Activated T-helper 1 cell treated with Interleukin-2 at 50 U/mL for 16 hours (primary cell): ENCODE results near the gene C1orf105.
"Not testable (repeated sequence)": the region's sequence is repeated elsewhere in the genome, so short reads cannot be mapped to it uniquely, and the experiment has no call there.

Experiments used
- DNase-seq: peaks from one replicate; pipeline ENCODE4 v3.0.0-alpha.2; 2020; ENCODE audit warnings: low read depth

C1orf105 gene, protein sequence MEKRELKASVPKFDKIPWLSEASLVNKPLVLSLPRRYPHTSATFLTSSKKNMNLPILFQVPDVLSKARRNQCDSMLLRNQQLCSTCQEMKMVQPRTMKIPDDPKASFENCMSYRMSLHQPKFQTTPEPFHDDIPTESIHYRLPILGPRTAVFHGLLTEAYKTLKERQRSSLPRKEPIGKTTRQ

DNA sequence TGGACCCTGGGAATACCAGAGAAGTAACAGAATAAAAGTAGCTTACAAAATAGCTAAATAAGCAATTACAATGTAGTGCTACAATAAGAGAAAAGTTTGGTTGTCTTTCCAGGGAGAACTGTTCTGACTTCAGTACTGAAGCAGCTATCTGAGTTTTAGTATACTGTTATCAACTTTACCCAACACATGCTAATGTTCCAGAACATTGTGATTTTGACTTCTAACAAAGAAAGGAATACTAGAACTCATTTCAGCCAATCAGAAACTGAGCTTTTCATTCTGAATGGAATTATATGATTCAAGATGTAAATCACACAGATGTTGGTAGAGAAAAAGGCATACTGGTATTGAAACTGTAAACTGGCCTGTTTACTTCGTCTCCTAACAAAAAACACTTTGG, at the start of gene C1orf105:
C1orf105 (plus strand) TSS at position 301 of the 400 bp plus-strand sequence. CDS start 201 bp downstream, outside the sequence.
- no peak for DNase-seq

DNA sequence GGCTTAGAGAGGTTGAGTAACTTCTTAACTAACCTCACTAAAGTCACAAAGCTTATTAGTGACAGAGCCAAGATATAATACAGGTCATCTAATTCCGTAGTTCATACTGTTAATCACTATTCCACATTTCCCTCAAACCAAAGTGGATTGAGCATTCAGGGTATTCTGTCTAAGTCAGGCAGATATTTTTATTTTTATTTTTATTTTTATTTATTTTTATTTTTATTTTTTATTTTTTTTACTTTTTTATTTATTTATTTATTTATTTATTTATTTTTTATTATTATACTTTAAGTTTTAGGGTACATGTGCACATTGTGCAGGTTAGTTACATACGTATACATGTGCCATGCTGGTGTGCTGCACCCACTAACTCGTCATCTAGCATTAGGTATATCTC, 48.8 kb upstream of the C1orf105 start:
- not testable (repeated sequence) for DNase-seq

DNA sequence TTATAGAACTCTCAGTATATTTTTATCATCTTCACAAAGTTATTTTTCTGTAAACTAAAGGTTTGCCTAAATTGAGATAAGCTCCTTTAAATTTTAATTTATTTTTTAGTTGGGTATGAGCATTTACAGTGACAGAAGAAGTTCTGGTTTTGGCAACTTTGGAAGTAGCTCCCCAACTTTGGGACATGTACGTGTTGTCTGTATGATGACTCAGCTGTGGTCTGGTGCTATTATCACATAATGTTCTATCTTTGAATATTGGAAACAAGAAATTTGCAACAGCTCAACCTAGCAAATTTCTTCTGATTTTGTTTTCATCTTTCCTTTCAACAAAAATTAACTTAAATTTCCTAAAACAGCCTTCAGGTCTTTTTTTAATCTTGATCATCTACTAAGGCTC, 46.6 kb upstream of the C1orf105 start:
- DNase-seq = no peak

DNA sequence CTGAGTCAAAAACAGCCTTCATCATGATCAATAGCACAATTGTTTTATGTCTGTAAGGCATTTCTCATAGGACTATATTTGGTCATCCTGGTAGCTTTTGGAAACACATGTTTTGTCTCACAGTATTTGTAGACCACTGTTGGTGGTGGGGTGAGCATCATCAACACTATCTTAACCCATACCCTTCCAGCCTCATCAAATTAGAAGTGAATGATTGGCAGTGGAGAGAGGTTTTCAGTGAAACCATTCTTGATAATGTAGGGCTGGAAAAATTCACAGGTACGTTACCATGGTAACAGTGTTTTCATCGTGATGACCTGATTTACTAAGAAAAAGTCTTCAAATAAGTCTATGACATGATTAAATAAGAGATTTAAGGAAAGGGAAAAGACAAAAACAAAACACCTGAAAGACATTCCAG, 45.3 kb upstream of the C1orf105 start:
- no peak for DNase-seq

DNA sequence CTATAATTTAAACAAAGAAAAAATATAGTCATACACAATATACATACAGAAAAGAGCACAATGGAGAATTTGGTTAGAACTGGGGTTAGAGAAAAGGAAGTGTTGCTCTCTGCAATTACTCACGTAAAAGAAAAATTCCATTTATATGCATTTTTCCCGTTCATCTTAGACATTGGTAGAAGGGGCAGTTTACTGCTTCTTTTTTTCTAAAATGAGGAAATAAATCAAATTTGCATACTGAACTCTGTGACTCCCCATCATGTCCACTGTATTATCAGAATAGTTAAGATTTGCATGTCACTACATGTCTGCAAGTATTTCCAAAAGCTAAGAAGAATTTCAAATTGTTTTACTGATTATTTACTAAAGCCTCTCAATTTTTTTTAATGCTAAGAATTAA, 44.1 kb upstream of the C1orf105 start:
- no peak for DNase-seq

DNA sequence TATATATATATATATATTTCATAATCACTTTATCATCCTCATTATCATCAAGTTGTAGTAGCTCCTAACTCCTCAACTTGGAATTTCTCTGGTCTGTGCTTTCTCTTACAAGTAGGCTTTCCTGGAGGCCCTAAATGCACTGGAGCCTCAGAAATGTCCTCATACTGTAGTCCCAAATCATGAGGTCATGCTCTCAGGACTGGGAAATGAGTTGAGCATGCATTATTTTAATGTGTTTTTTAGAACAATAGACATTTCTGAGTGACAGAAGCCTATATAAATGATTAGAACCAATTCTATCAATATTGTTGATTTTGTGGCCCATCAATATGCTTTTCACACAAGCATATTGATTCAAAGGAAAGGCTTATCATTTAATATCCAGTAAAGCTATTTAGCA, 42.9 kb upstream of the C1orf105 start:
- DNase-seq = no peak

DNA sequence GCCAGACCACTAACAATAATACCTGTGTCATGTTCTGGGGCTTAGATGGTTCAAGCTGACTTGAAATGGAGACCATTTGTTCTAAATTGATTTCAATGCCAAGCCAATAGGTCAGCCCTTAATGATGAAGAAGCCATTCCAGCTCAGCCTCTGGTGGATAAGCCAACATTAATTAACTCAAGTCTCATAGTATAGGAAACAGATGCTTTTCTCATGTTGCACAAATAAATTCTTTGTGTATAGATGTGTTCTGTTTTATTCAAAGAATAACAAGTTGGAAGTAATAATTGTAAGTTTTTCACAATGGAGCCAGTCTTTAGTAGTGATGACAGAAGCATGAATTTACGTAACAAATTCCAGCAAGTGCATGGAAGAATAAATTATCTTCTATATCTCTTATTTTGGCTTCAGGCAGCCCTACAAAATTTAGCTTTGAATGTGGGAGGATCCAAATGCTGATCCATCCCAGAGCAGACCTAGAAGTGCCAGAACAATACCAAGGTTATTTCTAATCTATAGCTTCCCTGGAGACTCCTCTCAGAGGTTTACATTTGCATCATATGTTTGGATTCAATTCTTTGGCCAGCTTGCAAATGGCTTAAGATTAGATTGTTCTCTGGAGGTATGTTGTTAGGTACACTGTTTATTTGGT, 42.2 kb upstream of the C1orf105 start:
- DNase-seq = no peak

DNA sequence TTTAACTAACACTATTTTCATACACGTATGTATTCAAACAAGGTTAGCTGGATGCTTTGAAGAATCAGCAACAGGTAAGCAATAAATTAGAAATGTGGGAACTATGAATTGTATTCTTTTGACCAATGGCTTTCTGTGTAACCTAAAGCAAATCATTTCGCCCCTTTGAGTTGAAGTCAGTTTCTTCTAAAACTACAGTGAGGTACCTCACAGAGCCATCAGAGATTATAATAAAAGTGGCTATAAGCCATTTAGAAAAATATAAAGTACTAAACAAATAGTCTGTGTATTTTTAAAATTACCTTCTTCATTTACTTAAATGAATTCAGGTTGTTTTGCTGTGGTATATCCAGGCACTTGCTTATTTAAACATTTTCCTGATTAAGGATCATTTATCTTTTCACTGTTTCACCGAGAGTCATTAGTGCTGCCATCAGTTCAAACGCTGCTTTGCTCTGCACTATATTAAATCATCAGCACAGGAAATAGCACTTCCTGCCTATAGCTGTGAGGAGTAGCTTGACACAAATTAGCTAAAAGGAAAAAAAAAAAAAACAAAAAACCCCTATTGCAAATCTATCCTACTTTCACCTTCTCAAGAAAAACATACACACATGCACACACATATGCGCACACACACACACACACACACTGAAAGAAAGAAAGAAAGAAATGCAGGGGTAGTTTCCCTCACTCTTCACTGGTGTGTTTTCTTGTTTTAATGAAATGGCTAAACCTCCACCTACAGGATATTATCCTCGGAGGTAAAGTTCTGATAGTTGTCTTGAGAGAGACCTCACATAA, 39.8 kb upstream of the C1orf105 start:
- DNase-seq = no peak

DNA sequence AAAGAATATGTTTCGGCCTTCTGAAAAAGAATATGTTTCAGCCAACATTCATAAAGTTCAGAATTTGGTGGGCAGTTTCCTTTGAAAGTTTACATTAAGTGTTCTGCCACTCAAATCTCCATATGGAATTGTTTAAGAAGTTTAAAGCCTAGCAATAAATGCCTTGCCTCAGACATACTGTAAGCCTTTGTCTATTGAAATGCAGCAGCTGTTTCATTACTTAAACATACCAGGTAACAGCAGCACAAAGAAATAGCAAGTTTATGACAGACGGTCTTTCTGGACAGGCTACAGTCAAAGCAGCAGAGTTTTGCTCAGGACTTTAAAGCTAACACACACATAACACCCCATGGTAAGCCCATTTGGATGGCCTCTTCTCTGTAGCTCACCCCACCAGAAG, 38.5 kb upstream of the C1orf105 start:
- DNase-seq = no peak

DNA sequence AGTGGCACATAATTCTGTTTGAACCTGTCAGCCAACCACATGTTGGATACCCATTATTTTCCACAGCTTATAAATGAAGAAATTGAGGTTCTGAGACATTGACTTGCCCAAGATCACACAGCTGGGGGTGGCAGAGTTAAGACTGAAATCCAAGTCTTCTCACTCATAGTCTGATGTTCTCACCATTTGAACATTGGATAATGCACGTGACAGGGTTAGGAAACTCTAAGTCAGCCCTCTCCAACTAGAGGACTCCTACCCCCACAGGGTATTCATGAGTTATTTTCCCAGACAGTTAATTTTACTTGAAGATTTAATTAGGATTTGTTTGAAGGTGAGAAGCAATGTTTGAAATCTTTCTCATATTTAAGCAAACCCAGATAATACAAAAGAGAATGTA, 38.1 kb upstream of the C1orf105 start:
- DNase-seq = no peak

DNA sequence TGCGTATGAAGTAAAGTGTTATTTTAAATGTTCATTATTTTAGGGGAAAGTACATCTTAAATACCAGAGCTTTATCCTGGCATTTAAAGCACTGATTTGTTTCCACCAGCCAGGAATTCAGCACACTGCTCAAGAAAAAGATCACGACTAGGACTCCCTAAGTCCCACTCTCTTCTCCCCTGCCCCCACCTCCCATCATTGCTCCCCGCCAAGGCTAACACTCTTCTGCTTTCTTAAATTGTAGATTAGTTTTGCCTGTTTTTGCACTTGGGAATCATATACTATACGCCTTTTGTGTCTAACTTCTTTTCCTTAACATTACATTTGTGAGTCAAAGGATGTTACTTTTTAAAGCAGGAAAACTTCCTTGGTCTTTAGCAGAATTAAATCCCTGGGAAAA, 37.5 kb upstream of the C1orf105 start:
- no peak for DNase-seq

DNA sequence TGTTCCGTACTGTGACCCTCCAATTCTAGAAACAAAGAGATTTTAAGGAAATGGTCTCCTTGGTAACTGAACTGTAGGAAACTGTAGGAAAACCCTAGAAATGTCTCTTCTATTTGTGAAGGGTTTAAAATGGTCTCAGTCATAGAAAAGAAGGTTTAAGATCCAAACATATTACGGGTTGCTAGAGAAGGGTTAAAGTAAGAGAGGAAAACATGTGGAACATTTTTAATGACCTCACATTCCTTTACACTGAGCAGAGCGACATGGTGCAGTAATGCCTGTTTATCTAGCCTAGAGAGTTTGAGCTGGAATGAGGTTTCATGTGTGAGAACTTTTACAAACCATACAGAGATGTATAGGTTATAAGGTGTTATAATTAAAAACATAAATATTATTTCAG, 36.9 kb upstream of the C1orf105 start:
- DNase-seq = no peak

DNA sequence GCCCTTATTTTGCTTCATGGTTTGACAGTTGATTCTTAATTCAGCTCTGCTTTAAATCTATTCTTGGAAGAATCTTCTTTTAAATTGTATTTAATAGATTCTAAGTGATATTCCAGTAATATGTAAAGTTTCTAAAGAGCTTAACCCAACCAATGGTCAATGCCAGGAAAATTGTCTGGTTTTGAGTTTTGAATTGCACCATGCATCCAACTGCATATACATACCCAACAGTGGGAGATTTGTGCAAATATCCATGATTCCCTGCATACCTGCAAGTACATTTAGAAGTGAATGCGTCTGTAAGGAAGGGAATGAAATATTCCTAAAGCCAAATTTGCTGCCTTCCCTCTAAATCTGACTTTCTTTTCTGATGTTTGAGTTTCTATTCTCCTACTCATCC, 35.8 kb upstream of the C1orf105 start:
- no peak for DNase-seq

DNA sequence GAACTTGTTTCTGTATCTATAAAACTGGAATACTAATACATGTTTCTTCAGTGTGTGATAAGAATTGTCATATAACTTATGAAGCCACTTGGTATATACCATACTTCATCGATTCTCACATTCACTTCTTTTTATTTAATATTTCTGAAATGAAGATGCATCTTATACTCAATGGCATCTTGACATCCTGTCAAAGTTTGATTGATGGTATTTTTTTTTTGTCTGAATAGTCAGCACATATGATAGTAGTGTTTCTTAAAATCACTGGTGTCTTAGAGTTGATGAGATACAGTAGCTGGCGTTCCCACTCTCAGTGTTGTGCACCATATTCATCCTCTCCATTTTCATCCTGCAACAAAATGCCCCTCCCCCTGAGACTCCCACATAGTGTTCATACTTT, 34.4 kb upstream of the C1orf105 start:
- no peak for DNase-seq

DNA sequence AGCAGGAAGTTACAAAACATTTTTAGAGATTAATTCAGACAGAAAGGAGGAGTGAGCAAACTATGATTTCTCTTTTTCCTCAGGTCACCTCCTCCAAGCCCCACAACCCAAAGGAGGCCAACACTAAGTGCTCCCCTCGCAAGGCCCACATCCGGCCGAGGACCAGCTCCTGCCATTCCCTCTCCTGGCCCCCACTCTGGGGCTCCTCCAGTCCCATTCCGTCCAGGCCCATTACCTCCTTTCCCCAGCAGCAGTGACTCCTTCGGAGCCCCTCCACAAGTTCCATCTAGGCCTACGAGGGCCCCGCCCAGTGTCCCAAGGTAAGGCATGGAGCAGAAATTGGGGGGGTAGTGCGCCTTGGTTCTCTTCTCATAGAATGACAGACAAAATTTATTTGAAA, 32.0 kb upstream of the C1orf105 start:
- DNase-seq = no peak

DNA sequence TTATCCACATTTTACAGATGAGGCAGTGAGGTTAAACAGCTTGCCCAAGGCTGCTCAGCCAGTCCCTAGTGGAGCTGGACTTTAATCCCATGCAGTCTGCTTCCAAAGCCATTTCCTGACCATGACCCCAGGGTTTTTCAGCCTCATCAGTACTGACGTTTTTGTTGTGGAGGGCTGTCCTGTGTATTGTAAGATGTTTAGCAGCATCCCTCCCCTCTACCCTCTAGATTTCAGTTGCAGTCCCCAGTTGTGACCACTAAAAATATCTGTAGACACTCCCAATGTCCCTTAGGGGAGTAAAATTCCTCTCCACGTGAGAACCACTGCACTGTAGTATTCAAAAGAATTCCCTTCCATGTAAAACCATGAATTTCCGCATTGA, 30.2 kb upstream of the C1orf105 start:
- no peak for DNase-seq

DNA sequence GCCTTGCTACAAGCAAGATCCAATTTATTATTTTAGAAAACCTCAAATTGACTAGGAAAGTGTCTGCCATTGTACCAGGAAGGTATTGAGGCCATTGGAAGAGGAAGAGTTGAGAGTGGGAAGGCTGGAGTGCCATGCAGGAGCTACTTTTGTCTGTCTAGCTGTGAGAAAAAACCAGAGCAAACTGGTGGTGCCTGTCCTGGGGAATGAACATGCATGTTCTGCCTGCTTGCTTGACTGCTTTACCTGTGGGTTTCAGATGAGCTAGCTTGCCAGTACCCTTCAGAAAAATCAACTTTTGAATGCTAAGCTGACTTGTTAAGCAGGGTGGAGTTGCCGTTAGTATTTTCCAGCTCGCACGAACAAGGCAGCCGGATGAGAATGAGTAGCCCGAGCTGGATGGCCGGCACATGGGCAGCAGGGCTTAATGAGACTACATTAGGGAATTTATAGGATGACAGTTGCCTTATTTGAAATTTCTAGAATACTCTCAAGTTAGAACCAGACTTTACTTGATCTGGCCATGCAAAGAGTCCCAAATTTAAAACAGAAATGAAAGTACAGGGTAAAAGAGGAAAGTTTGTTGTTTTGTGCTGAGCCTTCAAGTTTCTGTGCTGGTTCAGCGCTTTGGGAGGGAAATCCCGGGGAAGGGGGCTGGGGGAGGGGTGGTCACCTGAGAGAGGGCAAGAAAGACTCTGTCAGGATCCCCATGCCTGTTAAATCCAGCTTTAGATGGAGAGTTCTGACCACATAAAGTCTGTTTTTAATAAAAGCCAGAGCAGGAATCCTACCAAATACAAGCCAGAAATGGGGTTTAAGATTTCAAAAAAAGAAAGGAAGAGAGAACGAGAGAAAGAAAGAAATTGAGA, 29.6 kb upstream of the C1orf105 start:
- no peak for DNase-seq

DNA sequence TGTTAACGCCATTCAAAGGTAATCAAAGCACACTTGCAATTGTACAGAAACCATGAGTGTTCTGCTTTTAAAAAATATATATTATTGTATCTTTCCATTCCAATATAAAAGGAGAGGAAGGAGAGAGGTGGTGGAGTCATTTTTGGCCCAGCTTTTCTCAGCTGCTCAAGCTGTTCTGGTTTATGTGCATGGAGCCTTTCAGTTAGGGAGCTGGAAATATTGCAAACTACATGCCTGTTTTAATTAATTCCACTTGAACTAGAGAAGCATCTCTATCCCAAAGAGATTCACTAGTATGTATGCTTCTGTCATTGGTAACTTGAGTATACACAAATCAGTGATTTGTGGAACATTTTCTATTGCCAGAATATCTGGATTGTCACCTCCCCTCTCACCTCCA, 28.5 kb upstream of the C1orf105 start:
- no peak for DNase-seq

DNA sequence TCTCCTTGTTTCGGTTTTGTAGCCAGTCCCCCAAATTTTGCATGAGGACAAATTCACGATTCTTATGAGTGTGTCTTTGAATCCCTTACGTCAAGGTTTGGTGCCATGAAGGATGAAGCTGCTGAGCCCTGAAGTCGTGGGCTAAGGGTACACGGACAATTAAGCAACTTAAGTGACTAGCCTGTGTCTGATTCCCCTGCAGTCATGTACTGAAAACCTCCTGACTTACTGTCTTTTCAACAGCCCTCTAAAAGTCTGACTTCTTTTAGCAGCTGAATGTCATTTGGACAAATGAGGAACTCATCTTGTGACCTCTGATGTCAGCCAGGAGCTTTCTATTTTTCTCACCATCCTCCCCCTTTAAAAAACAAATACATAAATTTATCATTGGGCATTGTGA, 27.1 kb upstream of the C1orf105 start:
- DNase-seq = no peak

DNA sequence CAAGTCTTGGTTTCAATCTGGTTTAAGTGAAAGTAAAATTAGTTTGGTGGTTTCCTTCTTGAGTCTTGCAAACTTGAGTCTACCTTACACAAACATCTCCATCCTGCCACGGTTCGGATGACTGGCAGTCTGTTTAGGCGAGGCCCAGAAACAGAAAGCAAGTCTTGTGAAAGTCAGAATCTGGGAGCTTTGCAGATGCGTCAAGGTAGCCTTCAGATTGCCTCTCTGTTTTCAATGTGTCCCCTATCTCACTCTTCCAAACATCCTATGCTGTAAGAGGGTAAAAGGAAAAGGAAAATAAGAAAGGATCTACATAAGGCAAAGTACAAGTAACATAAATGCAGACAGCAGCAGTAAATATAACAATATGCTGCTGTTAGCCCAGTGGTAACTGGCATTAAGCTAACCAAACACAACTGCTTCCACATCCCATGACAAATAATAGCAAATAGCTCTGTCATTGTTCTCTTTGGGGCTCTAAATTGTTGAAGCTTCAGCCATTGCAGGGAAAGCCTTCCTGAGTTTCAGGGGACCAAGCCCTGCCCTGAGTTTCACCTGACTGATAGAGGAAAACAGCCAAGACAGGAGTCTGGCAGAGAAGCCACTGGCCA, 26.2 kb upstream of the C1orf105 start:
- peak; percentile 40 for DNase-seq

DNA sequence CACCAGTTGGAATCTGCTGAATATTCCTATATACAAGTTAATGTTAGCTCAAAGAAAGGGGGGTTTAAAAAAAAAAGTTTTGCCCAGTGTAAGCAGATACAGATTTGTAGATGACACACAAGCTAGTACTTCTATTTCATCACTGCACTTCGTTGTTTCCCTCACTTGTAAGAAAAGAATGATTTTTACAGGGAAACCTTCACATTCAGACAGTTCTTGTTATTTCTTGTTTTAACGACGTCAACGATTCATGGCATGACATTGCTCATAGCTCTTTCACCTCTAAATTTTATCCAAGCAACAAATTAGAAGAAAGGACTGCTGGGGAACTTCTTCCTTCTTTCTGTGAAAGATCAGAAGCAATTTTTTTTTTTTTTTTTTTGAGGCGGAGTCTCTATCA, 25.7 kb upstream of the C1orf105 start:
- DNase-seq = no peak

DNA sequence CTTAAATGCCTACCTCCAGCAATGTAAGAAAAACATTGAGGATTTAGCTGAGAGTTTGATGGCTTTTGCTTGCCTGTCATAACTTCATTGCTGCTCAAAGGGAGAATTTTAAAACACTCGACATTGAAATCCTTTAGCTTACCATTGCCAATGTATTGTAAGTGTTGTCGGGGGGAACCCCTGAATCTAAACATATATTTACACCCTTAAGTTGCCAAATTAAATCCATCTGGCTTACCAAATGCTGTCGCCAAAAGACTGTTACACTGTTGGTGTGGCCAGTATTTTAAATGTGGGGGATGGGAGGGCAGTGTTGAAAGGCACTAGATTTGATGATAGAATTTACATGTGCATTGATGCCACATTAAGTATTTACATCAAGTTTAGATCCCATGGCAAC, 24.9 kb upstream of the C1orf105 start:
- no peak for DNase-seq
